DMS114 treated with DMSO at 0.1 percent for 48 hours (cell line): Measurements from ENCODE around the gene ZNF236.
"Not testable (repeated sequence)": the region's sequence is repeated elsewhere in the genome, so short reads cannot be mapped to it uniquely, and the experiment has no call there.

Experiments used
- DNase-seq: peaks from one replicate; lab custom pipeline; 2025; ENCODE audit not compliant: unreplicated experiment; lab: John Stamatoyannopoulos, UW

ZNF236 gene

DNA sequence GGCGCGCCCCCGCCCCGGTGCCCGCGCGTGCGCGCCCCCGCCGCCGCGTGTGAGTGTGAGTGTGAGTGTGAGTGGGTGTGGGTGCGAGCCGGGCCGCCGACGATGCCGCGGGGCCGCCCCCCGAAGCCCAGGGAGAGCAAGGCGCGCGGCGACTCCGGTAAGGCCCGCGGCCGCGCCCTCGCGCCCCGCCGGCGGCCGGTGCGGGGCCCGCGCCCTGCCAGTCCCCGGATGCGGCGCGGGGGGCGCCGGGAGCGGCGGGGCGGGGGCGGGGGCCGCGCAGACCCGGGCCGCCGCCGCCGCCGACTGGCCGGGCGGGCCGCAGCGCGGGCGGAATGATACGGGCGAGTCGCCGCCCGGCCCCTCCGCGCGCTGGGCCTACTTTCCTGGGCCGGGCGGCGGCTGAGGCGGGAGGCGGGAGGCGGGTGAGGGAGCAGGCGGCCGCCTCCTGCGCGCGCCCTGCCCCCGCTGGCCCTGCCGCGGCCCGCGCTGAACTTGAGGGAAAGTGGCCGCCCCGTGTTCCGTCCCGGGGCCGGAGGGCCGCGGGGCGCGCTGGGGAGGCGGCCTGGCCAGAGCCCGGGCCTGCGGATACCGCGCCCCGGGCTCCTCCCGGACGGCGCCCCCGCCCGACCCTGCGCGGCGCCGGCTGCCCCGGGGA is at the start of gene ZNF236:
TSS of gene ZNF236 (plus strand) at position 52 of the 655 bp plus-strand sequence. CDS start at position 103, 51 bp downstream.
- no peak for DNase-seq

DNA sequence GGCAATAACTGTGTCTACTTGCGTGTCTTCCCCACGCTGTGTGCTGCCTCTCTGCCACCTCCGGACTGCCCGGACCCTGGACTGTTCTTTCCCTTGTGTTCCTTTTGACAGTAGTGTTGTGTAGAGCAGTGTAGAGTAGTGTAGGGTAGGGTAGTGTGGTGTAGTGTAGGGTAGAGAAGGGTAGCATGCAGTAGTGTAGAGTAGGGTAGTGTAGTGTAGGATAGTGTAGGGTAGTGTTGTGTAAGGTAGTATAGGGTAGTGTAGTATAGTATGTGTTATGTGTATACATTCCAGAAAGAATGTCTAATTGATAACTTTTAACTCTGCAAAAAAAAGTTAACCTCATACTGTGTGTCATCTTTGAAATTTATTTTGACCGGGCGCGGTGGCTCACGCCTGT is 49.7 kb upstream of the ZNF236 start:
- DNase-seq = no peak

DNA sequence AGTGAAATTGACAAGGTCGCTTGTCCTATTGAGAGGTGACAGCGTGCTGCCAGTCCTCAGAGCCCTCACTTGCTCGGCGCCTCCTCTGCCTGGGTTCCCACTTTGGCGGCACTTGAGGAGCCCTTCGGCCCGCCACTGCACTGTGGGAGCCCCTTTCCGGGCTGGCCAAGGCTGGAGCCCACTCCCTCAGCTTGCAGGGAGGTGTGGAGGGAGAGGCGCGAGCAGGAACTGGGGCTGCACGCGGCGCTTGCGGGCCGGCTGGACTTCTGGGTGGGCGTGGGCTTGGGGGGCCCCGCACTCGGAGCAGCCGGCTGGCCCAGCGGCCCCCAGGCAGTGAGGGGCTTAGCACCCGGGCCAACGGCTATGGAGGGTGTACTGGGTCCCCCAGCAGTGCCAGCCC is 45.3 kb upstream of the ZNF236 start:
- not testable (repeated sequence) for DNase-seq

DNA sequence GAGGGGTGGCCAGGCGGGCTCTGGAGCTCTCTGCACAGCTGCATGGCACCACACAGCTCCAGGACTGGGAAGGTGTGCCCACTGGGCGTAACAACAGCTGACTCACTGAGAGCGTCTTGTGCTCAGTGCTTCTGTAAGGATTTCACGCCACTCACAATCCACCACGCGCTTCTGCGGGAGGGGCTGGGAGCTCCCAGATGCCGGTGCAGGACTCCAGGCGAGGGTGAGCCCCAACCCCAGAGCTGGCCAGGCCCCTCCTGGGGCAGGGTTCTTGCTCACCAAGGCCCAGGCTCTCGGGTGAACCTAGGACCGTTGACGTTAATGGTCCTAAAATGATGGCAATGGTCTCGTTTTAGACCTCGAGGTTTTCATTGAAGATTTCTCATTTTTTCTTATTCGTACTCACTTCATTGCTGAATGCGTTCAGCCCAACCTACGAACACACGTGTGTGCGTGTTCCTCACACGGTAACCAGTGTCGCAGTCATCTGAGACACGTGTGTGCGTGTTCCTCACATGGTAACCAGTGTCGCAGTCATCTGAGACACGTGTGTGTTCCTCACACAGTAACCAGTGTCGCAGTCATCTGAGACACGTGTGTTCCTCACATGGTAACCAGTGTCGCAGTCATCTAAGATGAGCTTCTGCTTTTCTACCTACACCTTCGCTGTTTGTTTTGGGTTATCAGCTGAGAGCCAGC is 38.4 kb upstream of the ZNF236 start:
- no peak for DNase-seq

DNA sequence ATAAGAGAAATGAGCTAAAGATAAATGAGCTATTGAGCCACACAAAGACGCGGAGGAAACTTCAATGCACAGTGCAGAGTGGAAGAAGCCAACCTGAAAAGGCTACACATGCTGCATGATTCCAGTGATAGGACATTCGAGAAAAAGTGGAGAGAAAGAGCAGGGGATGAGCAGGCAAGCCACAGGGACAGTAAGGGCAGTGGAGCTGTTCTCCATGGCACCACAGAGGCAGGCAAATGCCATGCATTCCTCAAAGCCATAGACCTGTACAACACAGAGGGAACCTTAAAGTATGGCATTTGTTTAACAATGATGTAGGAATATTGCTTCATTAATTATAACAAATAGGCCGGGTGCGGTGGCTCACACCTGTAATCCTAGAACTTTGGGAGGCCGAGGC is 36.5 kb upstream of the ZNF236 start:
- no peak for DNase-seq

DNA sequence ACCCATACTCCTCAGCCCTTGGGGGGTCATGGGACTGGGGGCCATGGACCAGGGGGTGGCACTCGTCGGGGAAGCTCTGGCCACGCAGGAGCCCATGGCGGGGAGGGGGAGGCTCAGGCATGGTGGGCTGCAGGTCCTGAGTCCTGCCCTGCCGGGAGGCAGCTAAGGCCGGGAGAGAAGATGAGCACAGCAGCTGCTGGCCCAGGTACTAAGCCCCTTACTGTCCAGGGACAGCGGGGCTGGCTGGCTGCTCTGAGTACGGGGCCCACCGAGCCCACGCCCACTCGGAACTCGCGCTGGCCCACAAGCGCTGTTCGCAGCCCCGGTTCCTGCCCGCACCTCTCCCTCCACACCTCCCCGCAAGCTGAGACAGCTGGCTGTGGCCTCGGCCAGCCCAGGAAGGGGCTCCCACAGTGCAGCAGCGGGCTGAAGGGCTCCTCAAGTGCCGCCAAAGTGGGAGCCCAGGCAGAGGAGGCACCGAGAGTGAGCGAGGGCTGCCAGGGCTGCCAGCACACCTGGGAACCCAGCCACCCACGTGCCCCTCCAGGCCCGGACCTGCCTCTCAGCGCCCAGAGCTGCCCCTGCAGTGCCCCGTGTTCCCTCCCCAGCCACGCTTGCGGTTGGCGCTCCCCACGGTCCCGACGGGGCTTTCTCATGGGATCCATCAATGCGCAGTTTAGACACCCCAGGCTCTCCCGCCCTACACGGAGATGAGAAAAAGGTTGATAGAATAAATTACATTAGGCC is 33.6 kb upstream of the ZNF236 start:
- no peak for DNase-seq

DNA sequence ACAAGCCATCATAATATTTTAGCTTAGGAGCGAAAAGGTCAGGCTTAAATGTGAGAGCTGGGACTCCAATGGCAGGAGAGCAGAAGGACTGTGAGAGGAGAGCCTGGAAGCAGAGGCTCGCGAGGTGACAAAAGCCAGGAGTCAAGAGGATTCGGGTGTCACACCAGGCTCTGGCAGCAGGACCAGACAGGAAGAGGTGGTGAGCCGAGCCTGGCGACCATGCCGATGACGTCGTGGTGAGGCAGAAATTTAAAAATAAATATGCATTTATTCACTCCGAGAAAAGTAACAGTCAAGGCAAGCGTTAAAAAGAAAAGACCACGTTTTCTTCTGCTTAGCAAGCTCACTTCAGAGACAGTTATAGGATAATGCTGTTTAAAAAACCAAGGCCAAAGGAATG is 31.3 kb upstream of the ZNF236 start:
- no peak for DNase-seq

DNA sequence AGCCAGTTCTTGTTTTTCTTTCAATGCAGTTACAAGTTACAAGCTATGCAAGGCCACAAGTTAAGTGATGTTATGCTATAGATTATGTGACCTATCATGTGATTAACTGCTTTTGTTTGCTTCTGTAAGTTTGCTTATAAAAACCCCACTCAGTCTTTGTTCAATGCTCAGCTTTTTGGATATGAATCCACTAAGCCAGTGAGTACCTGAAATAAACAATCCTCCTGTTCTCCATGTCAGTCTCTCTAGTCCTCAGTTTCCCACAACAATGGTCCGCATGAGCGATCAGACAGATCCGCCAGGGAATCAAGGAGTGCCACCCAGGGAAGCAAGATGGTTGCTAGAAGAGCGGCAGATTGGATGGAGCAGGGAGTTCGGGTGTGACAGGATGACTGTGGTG is 30.7 kb upstream of the ZNF236 start:
- DNase-seq = no peak

DNA sequence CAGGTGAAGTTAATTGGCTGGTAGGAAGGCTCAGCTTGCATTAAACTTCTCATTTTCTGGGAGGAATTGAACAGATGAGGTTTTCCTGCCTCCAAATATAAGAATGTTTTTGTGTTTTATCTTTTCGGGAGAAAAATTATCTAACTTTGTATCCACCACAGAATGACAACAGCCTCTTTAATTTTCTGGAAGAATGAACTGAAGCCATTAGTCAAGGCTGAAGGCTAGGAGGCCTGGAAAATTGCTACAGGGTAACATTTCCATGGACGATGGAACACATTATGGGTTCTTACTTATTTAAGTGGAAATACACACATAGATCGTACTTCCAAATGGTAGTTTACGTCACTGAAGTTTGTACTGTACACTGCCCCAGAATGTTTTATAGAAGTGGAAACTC is 28.0 kb upstream of the ZNF236 start:
- no peak for DNase-seq

DNA sequence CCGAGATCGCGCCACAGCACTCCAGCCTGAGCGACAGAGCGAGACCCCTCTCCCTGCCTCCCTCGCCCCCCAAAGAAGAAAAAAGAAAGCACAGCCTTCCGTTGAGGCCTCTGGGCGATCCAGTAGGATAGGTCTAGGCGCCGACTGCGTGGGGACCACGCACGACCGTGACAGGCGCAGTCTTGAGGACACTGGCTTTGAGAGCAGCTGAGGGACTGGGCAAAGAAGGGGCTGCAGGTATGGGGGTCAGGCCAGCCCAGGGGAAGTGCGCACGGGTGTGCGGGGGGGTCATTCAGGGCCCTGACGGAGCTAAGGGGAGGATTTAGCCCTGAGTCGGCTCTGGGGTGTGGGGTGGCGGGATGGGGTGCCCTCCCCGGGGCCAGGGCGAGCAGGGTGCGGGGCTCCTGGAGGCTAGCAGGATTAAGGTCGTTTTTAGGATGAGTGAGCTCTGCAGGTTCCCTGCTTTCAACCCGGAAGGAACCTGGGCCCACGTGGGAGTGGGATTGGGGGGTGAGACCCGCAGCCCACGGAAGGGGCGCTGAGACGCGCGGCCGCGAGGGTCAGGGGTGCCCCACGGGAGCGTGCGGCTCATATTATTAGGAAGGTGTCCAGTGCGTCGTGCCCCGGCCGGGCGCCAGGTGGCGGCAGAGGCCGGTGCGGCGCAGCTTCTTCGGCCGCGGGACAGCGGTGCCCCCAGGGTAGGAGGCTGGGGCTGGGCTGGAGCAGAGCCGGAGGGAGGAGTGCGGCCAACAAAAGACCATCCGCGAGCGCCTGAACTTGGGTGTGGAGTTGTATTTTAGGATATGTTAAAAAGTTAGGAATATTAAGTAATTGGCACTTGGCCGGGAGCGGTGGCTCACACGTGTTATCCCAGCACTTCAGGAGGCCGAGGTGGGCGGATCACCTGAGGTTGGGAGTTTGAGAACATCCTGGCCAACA is 20.5 kb upstream of the ZNF236 start:
- peak; percentile 22 for DNase-seq

DNA sequence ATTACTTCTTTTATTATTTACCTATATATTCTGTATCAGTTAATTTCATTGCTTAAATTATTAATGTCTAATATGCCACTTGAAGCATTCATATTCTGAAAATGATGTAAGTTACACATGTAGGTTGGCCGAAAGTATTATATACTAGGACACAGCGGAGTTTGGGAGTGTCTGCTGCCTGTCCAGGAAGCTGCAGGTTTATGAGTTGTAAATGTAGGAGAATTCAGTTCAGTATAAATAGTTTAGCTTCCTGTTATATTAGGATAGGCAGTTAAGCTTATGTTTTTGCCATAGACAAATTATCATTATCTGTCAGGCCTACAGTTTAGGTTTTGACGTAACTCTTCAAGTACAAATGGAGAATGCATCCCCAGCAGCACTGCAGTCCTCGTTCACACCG is 18.9 kb upstream of the ZNF236 start:
- DNase-seq = no peak

DNA sequence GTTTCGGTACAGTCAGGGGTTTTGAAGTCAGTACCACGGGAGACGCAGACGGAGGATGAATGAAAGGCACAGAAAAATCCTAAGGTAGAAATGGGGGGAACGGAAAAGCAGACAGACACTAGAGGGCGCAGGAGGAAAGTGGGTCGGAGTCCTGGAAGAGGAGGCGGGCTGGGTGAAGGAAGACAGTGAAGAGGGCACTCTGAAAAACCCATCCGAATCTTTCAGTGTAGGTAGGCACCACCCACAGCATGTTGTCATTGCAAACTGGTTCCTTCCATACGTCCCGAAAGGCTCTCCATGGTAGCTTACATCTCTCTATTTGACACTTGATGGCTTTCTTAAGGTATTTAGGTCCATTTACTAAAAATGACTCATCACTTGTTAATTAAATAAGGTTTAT is 18.5 kb upstream of the ZNF236 start:
- DNase-seq = peak; percentile 41

DNA sequence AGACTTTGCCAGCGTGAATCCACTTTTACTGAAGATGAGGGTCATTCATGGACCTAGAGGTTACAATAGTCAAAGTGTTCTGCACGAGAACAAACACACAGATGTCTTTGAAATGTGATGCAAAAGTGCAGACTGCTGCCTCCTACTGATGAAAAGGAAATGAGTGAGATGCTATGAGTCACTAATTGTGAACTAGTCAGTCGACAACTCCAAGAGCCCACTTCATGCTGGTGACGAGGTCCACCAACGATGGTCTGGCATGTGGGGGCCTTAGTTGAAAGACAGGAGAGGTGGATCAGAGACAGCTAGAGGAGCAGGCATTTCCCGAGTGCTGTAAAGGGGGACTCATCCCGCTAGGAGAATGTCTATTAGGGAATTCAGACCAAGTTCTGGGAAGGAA is 17.1 kb upstream of the ZNF236 start:
- DNase-seq = no peak

DNA sequence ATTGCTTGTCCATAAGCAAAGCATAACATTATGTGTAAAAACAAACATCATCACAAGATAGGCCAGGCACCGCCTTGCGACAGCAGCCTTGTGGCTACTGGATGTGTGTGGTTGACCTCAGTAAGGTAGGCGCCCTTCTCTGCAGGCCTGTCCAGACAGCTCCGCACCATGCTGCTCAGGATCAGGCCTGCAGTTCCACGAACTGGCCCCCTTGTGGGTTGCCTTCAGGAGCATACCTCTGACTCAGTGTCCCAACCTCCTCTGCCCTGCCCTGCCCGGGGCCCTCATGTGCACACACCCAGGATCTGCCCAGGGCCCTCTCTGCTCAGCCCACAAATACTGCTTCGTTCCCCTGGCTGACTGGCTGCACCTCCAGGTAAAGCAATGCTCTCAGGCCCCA is 16.1 kb upstream of the ZNF236 start:
- DNase-seq = no peak

DNA sequence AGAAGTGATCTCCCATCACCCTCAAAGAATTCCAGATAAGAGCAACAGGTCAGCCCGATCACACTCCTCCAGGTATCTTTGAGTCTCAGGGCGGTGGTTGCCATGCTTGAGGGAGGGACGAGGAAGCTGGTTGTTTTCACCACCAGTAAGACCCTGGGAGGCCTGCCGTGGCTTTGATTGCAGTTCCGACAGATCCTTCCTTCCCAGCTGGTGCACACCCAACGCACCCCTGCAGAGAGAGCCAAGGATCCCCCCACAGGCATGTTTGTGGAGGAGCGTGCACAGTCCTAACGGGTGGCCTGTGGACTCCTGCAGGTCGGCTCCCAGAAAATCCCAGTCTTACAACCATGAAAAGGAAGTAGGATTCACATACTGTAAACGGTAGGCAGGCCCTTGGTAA is 13.8 kb upstream of the ZNF236 start:
- no peak for DNase-seq

DNA sequence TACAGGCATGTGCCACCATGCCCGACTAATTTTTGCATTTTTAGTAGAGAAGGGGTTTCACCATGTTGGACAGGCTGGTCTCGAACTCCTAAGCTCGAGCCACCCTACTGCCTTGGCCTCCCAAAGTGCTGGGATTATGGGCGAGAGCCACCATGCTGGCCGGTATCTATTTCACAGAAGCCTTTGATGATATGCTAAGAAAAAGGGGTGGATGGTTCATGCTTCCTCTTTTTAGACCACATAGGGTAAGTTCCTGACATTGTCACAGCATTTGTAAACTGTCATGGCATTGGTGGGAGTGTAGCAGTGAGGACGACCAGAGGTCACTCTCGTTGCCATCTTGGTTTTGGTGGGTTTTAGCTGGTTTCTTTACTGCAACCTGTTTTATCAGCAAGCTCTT is 10.8 kb upstream of the ZNF236 start:
- DNase-seq = not testable (repeated sequence)

DNA sequence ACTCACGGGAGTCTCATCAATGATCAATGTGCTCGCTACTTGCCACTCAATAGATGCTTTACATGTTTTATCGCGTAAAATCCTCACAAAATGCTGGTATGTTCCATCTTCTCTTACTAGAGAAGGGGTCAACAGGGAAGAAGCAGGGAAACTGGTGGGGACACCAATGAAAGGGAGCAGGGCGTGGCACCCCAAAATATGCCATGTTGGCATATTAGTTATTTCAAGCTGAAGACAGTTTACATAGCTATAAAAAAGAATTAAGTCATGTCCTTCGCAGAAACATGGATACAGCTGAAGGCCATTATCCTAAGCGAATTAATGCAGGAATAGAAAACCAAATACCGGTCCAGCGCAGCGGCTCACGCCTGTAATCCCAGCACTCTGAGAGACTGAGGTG is 8.1 kb upstream of the ZNF236 start:
- no peak for DNase-seq

DNA sequence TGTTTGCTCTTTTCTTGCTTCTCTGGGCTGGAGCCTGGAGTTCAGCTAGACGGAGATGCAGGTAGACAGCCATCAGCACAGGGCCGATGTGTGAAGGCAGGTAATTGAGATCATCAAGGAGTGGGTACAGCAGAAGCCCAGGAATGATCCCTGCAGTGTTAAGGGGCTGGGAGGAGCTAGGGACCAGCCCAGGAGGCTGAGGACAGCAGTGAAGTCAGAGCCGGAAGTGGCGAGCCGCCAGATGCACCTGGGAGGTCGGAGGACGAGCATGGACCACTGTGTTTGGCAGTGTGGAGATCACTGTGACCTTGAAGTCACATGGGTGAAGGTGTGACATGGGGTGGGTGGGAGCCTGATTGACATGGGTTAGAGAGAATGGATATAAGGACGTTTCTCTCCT is 6.2 kb upstream of the ZNF236 start:
- DNase-seq = no peak

DNA sequence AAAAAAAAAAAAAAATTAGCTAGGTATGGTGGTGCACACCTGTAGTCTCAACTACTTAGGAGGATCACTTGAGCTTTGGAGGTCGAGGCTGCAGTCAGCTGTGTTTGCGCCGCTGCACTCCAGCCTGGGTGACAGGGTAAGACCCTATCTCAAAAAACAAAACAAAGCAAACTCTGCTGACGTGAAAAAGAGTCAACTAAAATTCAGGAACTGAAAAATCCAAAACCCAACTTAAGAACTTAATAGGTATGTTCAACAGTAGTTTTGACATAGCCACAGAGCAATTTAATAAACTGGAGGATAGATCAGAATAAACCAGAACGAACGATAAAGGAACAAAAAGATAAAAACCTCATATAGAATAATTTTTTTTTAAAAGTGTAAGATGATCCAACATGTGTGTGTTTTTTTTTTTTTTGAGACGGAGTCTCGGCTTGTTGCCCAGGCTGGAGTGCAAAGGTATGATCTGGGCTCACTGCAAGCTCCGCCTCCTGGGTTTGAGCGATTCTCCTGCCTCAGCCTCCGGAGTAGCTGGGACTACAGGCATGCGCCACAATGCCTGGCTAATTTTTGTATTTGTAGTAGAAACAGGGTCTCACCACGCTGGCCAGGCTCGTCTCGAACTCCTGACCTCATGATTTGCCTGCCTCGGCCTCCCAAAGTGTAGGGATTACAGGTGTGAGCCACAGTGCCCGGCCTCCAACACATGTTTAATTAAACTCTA is 4.3 kb upstream of the ZNF236 start:
- DNase-seq = no peak

DNA sequence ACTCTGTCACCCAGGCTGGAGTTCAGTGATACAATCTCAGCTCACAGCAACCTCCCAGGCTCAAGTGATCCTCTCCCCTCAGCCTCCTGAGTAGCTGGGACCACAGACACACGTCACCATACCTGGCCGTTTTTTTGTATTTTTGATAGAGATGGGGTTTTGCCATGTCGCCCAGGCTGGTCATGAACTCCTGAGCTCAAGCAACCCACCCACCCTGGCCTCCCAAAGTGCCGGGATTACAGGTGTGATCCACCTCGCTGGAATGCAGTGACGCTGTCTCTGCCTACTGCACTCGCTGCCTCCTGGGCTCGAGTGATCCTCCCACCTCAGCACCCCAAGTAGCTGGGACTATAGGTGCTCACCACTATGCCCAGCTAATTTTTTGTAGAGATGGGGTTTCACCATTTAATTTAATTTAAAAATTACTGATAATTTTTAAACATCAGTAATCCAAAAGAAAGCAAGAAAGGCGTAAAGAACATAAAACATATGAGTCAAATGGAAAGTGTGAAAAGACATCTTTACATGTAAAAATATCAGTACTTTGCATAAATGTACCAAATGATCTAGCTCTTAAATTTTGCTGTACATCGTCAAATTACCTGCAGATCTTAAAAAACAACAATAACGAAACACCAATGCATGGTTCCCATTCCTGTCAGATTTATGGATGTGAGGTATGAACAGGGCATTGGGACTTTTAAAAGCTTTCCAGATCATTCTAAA is 2.8 kb upstream of the ZNF236 start:
- DNase-seq = no peak
